Endothelial cell of hepatic sinusoid (primary cell): ENCODE data around the gene ATP5PB.

Source experiments
- in situ Hi-C: cut with HindIII; loops from 2 replicates; pipeline ENCODE4 v1.10.0; 2017; ENCODE audit warnings: low sequenced_read_pairs

The ATP5PB gene

GRCh38 chr1:111448918-111449702, at the start of gene ATP5PB, which contains the start of gene WDR77:
ATP5PB (plus strand) TSS chr1:111449464; CDS start chr1:111449542, 78 bp downstream.
WDR77 (minus strand) TSS chr1:111449256; CDS start chr1:111449169, 87 bp downstream.
- in situ Hi-C loops, result no loop called here

- in situ Hi-C loops, result loop anchor here (5.0 kb wide), 1 partner anchor 183 kb away; no protein-coding TSS in a partner anchor
These were observed 49.3 kb upstream of the ATP5PB start for GRCh38 chr1:111399792-111400610.

- in situ Hi-C loops, result loop anchor here (5.0 kb wide), 1 partner anchor 185 kb away; no protein-coding TSS in a partner anchor
These were observed 47.2 kb upstream of the ATP5PB start for GRCh38 chr1:111402083-111402482.

- in situ Hi-C loops, result loop anchor here (5.0 kb wide), 1 partner anchor 187 kb away; no protein-coding TSS in a partner anchor
These were observed 44.7 kb upstream of the ATP5PB start for GRCh38 chr1:111404588-111404987.

- in situ Hi-C loops, result no loop called here
These were observed 42.9 kb upstream of the ATP5PB start for GRCh38 chr1:111406321-111406768.

- in situ Hi-C loops, result no loop called here
These were observed 42.0 kb upstream of the ATP5PB start for GRCh38 chr1:111407301-111407700.

- in situ Hi-C loops, result no loop called here
These were observed 36.4 kb upstream of the ATP5PB start for GRCh38 chr1:111412839-111413238.

- in situ Hi-C loops, result no loop called here
These were observed 34.5 kb upstream of the ATP5PB start for GRCh38 chr1:111414756-111415155.

- in situ Hi-C loops, result no loop called here
These were observed 33.8 kb upstream of the ATP5PB start for GRCh38 chr1:111415461-111415860.

GRCh38 chr1:111417755-111418154, 31.5 kb upstream of the ATP5PB start:
- in situ Hi-C loops, result no loop called here

- in situ Hi-C loops, result no loop called here
These were observed 30.2 kb upstream of the ATP5PB start for GRCh38 chr1:111419037-111419436.

- in situ Hi-C loops, result no loop called here
These were observed 28.9 kb upstream of the ATP5PB start for GRCh38 chr1:111420377-111420776.

GRCh38 chr1:111422546-111423391, 26.5 kb upstream of the ATP5PB start:
- in situ Hi-C loops, result no loop called here

- in situ Hi-C loops, result no loop called here
These were observed 25.0 kb upstream of the ATP5PB start for GRCh38 chr1:111424281-111424680.

GRCh38 chr1:111436726-111437125, 12.5 kb upstream of the ATP5PB start:
- in situ Hi-C loops, result no loop called here

- in situ Hi-C loops, result no loop called here
These were observed 9.6 kb upstream of the ATP5PB start for GRCh38 chr1:111439461-111440351.

GRCh38 chr1:111441573-111442192, 7.6 kb upstream of the ATP5PB start:
- in situ Hi-C loops, result no loop called here

- in situ Hi-C loops, result no loop called here
These were observed 6.8 kb upstream of the ATP5PB start for GRCh38 chr1:111442457-111442856.

GRCh38 chr1:111444031-111444430, 5.2 kb upstream of the ATP5PB start:
- in situ Hi-C loops, result no loop called here
